Metanephros (tissue), 2 donors: ENCODE measurements around the gene SLC12A8. TPM values are rescaled to one million over a fixed set of nuclear protein-coding genes. Genes with fewer than 3 reads are reported as not detected.

Source experiments
- small RNA-seq: library from RNA; depleted of rRNA; stranded (forward); fragments of <200 nt; gene quantifications from one replicate; pipeline ENCODE3, GENCODE V24; 2014; ENCODE audit warnings: low replicate concordance
- total RNA-seq: library from RNA; depleted of rRNA; stranded (reverse); fragments of >200 nt; gene quantifications from one replicate; pipeline ENCODE4 v1.2.3, GENCODE V29; 2014

The SLC12A8 gene
- total RNA-seq = 7.2 TPM

DNA sequence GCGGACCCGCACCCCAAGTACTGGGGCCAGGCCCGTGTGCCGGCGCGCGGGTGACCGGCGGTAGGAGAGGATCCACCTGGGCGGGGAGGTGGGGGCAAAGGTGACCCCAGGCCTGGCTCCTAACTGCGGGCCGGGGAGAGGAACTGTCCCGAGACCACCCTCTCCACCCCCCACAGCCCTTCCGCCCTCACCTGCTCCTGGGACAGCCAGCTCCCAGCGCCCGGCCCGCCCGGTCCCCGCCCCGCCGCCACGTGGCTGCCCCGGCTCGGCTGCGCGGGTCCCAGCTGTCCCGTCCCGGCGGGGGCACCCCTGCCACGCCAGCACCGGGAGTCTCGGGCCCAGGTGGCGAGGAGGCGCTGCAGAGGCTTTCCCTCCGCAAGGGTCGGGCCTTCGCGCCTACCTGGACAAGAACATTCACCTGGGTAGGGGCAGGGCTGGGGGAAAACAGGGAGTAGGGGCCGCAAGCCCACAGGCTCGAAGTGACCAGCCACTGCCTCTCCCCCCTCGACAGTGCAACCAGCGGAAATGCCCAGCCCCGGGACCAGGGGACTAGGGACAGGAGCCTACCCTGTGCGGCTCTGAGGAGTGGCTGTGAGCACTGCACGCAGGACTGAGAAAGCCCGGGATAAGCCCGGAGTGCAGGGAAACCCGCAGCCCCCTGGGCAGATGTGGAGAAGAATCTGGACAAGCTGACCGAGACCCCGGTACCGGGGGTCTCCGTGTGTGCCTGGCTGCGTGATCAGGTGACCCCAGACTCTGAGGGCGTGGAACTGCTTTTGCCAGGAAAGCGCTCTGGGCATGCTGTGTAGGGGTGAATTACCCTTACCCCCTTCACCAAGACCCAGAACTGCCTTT, at the start of gene SLC12A8:
Gene SLC12A8 (minus strand): TSS at position 240 of the 855 bp plus-strand sequence. CDS start 1,399 bp downstream, outside the sequence.

DNA sequence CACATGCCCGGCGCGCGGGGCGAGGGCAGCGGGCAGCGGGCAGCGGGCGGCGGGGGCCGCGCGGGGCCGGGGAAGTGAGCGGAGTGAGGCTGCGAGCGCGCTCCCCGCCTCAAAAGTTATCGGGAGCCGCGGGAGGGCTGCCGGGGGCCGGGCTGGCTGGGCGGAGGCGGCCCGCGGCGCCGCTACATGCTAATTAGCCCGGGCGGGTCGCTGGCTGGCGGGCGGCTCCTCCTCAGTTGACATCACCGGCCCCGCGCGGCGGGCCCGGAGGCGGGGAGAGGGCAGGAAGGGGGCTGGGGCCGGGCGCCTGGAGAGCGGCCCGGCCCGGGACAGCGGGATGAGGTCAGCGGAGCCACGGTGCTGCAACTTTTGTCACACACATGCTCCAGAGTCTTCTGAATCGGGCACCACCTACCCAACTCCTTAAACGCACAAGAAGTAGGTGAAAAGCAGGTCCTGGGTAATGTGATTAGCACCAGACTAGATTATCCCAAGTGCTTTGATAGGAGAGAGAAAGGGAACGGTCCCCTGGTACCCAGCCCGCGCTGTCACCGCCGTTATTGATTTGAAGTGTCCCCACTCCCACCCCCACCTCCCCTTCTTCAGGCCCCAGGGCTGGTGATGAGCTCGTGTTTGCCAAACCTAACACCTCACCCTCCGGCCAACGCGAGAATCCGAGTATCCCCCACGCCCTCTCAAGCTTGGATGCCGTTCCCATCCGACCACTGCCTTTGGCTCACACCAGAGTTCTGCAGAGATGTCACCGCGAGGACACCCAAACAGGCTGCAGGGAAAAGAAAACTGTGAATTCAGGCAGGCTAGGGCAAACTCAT, 156.4 kb downstream of the SLC12A8 start, which contains the start of gene HEG1:
Gene HEG1 (minus strand): TSS at position 85 of the 833 bp plus-strand sequence. CDS start 107 bp downstream, outside the sequence.

Small RNA genes within 50 kb of the gene (small RNA-seq; reads per million reads assigned to genes)
- gene MIR5092 (not detected), gene RNA5SP137 (not detected), gene RNU6-230P (not detected)

Other genes with a start within 250 kb of the SLC12A8 start
- 49.2 TPM for gene HEG1, start 156.8 kb downstream of the SLC12A8 start, total RNA-seq
- gene ZNF148, start 162.6 kb upstream of the SLC12A8 start, total RNA-seq = 37.7 TPM